ENCODE measurements around the gene MAPT. TPM values are rescaled to one million over a fixed set of nuclear protein-coding genes. Genes with fewer than 3 reads are reported as not detected.
"Not testable (repeated sequence)": the region's sequence is repeated elsewhere in the genome, so short reads cannot be mapped to it uniquely, and the experiment has no call there.

The MAPT gene
- total RNA-seq, 1 donor from 2014 or later: 6.1 TPM

DNA sequence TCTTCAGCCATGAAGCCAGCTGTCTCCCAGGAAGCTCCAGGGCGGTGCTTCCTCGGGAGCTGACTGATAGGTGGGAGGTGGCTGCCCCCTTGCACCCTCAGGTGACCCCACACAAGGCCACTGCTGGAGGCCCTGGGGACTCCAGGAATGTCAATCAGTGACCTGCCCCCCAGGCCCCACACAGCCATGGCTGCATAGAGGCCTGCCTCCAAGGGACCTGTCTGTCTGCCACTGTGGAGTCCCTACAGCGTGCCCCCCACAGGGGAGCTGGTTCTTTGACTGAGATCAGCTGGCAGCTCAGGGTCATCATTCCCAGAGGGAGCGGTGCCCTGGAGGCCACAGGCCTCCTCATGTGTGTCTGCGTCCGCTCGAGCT is 118.8 kb downstream of the MAPT start:
- Histone ChIP-seq H3K27me3 (no peaks in the 10 kb centered on the region), H3K4me1 (peaks cover 12% of the 10 kb centered on the region), H3K27ac (no peak overlapping the region), H3K4me3 (no peak overlapping the region), H3K36me3 (no peaks in the 10 kb centered on the region), H3K9me3 (no peaks in the 10 kb centered on the region)
- intact Hi-C loops (cut with DNase I): no loop called here
- TF ChIP-seq POLR2AphosphoS5 (IDR thresholded peaks at IDR 0.05; ENCODE audit: insufficient read depth in 1 of 2, low read depth in 1 of 2): no peak
- TF ChIP-seq, protein P1, sequence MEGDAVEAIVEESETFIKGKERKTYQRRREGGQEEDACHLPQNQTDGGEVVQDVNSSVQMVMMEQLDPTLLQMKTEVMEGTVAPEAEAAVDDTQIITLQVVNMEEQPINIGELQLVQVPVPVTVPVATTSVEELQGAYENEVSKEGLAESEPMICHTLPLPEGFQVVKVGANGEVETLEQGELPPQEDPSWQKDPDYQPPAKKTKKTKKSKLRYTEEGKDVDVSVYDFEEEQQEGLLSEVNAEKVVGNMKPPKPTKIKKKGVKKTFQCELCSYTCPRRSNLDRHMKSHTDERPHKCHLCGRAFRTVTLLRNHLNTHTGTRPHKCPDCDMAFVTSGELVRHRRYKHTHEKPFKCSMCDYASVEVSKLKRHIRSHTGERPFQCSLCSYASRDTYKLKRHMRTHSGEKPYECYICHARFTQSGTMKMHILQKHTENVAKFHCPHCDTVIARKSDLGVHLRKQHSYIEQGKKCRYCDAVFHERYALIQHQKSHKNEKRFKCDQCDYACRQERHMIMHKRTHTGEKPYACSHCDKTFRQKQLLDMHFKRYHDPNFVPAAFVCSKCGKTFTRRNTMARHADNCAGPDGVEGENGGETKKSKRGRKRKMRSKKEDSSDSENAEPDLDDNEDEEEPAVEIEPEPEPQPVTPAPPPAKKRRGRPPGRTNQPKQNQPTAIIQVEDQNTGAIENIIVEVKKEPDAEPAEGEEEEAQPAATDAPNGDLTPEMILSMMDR (IDR thresholded peaks at IDR 0.05): no peak
- TF ChIP-seq POLR2A (IDR thresholded peaks at IDR 0.05): no peak
- no peak for DNase-seq (ENCODE audit: extremely low spot score in 2 of 2)

DNA sequence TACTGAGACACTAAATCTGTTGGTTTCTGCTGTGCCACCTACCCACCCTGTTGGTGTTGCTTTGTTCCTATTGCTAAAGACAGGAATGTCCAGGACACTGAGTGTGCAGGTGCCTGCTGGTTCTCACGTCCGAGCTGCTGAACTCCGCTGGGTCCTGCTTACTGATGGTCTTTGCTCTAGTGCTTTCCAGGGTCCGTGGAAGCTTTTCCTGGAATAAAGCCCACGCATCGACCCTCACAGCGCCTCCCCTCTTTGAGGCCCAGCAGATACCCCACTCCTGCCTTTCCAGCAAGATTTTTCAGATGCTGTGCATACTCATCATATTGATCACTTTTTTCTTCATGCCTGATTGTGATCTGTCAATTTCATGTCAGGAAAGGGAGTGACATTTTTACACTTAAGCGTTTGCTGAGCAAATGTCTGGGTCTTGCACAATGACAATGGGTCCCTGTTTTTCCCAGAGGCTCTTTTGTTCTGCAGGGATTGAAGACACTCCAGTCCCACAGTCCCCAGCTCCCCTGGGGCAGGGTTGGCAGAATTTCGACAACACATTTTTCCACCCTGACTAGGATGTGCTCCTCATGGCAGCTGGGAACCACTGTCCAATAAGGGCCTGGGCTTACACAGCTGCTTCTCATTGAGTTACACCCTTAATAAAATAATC is 119.3 kb downstream of the MAPT start:
- Histone ChIP-seq H3K27ac (no peak overlapping the region), H3K4me3 (no peak overlapping the region), H3K36me3 (no peaks in the 10 kb centered on the region), H3K4me1 (peaks cover 12% of the 10 kb centered on the region), H3K9me3 (no peaks in the 10 kb centered on the region), H3K27me3 (no peaks in the 10 kb centered on the region)
- no peak for DNase-seq (ENCODE audit: extremely low spot score in 2 of 2)
- intact Hi-C loops (cut with DNase I): no loop called here
- TF ChIP-seq POLR2AphosphoS5 (IDR thresholded peaks at IDR 0.05; ENCODE audit: insufficient read depth in 1 of 2, low read depth in 1 of 2) (no peak), POLR2A (IDR thresholded peaks at IDR 0.05) (no peak)
- TF ChIP-seq, protein P1 (IDR thresholded peaks at IDR 0.05): no peak

DNA sequence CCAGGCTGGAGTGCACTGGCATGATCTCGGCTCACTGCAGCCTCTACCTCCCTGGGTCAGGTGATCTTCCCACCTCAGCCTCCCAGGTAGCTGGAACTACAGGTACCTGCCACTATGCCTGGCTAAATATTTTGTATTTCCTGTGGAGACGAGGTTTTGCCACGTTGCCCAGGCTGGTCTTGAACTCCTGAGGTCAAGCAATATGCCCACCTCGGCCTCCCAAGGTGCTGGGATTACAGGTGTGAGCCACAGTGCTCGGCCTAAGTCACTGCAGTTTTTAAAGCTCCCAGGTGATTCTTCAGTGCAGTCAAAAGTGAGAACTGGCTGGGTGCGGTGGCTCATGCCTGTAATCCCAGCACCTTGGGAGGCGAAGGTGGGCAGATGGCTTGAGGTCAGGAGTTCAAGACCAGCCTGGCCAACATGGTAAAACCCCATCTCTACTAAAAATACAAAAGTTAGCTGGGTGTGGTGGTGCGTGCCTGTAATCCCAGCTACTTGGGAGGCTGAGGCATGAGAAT is 125.1 kb downstream of the MAPT start:
- H3K36me3 ChIP-seq; H3K4me1 ChIP-seq; H3K9me3 ChIP-seq; H3K27me3 ChIP-seq; DNase-seq (ENCODE audit: extremely low spot score in 2 of 2); H3K27ac ChIP-seq; intact Hi-C loops (cut with DNase I); H3K4me3 ChIP-seq: not testable (repeated sequence)

DNA sequence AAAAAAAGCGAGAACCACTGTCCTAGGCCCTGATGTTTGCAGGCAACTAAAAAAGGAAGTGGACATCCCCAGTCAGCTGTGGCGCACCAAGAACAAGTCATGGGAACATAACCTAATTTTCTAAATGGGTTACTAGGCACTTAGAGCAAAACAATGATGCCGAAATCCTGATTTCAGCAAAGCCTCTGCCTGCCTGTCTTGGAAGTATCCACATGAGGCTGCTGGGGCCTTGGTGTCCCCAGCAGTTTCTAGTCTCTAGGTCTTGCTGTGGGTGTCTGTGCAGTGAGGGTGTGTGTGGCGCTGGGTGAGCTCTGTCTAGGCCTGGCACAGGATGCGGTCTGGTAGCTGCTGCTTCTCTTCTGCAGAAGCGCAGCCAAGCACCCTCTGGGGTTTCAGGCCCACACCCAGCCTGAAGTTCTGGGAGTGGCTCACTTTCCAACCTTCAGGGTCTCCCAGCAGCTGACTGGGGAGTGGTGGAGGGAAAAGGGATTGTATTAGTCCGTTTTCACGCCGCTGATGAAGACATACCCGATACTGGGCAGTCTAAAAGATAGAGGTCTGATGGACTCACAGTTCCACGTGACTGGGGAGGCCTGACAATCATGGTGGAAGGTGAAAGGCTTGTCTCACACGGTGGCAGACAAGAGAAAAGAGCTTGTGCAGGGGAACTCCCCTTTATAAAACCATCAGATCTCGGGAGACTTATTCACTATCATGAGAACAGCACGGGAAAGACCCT is 125.8 kb downstream of the MAPT start:
- no peak for DNase-seq (ENCODE audit: extremely low spot score in 2 of 2)
- H3K27me3 ChIP-seq: no peaks in the 10 kb centered on the region
- intact Hi-C loops (cut with DNase I): no loop called here
- TF ChIP-seq POLR2A (IDR thresholded peaks at IDR 0.05) (no peak), POLR2AphosphoS5 (IDR thresholded peaks at IDR 0.05; ENCODE audit: insufficient read depth in 1 of 2, low read depth in 1 of 2) (no peak)
- TF ChIP-seq, protein P1 (IDR thresholded peaks at IDR 0.05): no peak
- H3K36me3 ChIP-seq: no peaks in the 10 kb centered on the region
- H3K9me3 ChIP-seq: no peaks in the 10 kb centered on the region
- no peak overlapping the region for H3K4me3 ChIP-seq
- H3K4me1 ChIP-seq: no peaks in the 10 kb centered on the region
- no peak overlapping the region for H3K27ac ChIP-seq

DNA sequence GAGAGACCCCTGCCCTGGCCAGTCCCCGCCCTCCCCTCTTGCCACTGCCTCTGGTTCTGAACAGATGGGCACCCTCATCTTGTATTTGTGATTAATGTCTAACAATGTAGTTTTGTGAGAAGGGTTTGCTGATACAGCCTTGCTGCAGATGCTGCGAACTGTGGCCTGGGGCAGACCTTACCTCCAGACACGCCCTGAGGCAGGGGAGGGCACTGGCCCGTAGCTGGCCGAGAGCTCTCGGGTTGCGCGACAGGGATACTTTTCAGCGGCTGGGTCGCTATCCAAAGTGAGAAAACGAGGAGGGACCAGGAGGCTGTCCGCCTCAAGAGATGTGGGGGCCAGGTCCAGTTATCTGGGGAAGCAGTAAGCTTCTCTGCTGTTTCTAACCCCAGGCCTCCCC is 126.6 kb downstream of the MAPT start:
- no peak overlapping the region for H3K4me3 ChIP-seq
- no peaks in the 10 kb centered on the region for H3K27me3 ChIP-seq
- DNase-seq (ENCODE audit: extremely low spot score in 2 of 2): no peak
- H3K9me3 ChIP-seq: no peaks in the 10 kb centered on the region
- H3K4me1 ChIP-seq: no peaks in the 10 kb centered on the region
- TF ChIP-seq POLR2A (IDR thresholded peaks at IDR 0.05): no peak
- TF ChIP-seq, protein P1 (IDR thresholded peaks at IDR 0.05): no peak
- no peak for TF ChIP-seq POLR2AphosphoS5 (IDR thresholded peaks at IDR 0.05; ENCODE audit: insufficient read depth in 1 of 2, low read depth in 1 of 2)
- H3K36me3 ChIP-seq: no peaks in the 10 kb centered on the region
- no peak overlapping the region for H3K27ac ChIP-seq
- intact Hi-C loops (cut with DNase I): no loop called here

DNA sequence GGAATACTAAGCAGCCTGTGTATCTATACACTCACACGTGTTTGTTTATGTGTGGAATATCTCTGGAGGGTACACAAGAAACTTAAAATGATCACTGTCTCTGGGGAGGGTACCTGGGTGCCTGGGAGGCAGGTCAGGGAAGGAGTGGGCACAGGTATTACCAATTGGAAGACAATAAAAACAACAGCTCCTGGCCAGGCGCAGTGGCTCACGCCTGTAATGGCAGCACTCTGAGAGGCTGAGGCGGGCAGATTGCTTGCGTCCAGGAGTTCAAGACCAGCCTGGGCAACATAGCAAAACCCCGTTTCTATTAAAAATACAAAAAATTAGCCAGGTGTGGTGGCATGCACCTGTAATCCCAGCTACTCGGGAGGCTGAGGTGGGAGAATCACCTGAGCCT is 129.0 kb downstream of the MAPT start:
- DNase-seq (ENCODE audit: extremely low spot score in 2 of 2); H3K4me3 ChIP-seq; H3K36me3 ChIP-seq; H3K27me3 ChIP-seq; H3K27ac ChIP-seq; intact Hi-C loops (cut with DNase I); H3K9me3 ChIP-seq; H3K4me1 ChIP-seq: not testable (repeated sequence)
